ENCODE data around the gene CEP164. TPM values are rescaled to one million over a fixed set of nuclear protein-coding genes. Genes with fewer than 3 reads are reported as not detected.

Gene CEP164
- polyA plus RNA-seq, 1 donor from 2014 or later, result 27.4 TPM

DNA sequence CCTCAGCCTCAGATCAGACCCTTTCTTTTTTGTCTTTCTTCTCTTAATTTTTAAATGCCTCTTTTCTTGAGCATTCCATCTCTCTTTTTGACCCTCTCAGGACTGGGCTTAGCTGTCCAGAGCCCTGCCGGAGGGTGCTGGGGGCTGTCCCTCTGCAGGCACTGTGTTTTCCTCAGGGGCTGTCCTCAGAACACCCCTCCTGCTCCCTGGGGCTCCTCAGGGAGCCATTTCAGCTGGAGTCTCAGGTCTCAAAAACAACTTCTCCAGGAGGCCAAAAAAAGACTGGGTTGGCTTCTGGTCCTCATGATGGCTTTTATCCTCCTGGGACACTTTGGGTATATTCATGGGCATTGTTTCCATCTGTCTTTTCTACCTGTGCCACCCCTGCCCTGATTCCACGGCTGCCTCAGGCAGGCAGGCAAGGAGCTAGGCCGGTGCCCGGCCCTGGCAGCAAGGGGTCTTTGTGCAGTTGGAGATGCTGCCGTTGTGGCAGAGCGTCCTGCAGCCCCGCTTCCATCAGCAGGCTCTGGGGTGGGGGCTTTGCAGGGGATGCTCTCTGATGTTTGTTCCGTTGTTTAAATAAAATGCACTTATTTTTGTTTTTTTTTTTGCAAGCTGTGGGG is 85.1 kb downstream of the CEP164 start:
- no peak for TF ChIP-seq TAF1 (IDR thresholded peaks at IDR 0.05; ENCODE audit: low read depth)
- TF ChIP-seq RAD21 (conservative IDR thresholded peaks at IDR 0.05), result no peak
- TF ChIP-seq EZH2 (IDR thresholded peaks at IDR 0.05; ENCODE audit: borderline replicate concordance, insufficient read depth, low read length, poor library complexity, severe bottlenecking), result no peak
- TF ChIP-seq EP300 (conservative IDR thresholded peaks at IDR 0.05; ENCODE audit: poor library complexity, severe bottlenecking), result no peak
- no peak for TF ChIP-seq CTCF (IDR thresholded peaks at IDR 0.05; ENCODE audit: poor library complexity, severe bottlenecking)
- TF ChIP-seq, protein P1, sequence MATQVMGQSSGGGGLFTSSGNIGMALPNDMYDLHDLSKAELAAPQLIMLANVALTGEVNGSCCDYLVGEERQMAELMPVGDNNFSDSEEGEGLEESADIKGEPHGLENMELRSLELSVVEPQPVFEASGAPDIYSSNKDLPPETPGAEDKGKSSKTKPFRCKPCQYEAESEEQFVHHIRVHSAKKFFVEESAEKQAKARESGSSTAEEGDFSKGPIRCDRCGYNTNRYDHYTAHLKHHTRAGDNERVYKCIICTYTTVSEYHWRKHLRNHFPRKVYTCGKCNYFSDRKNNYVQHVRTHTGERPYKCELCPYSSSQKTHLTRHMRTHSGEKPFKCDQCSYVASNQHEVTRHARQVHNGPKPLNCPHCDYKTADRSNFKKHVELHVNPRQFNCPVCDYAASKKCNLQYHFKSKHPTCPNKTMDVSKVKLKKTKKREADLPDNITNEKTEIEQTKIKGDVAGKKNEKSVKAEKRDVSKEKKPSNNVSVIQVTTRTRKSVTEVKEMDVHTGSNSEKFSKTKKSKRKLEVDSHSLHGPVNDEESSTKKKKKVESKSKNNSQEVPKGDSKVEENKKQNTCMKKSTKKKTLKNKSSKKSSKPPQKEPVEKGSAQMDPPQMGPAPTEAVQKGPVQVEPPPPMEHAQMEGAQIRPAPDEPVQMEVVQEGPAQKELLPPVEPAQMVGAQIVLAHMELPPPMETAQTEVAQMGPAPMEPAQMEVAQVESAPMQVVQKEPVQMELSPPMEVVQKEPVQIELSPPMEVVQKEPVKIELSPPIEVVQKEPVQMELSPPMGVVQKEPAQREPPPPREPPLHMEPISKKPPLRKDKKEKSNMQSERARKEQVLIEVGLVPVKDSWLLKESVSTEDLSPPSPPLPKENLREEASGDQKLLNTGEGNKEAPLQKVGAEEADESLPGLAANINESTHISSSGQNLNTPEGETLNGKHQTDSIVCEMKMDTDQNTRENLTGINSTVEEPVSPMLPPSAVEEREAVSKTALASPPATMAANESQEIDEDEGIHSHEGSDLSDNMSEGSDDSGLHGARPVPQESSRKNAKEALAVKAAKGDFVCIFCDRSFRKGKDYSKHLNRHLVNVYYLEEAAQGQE (IDR thresholded peaks at IDR 0.05; ENCODE audit: borderline replicate concordance), result no peak
- TF ChIP-seq POLR2AphosphoS5 (IDR thresholded peaks at IDR 0.05), result no peak
- TF ChIP-seq MXI1 (conservative IDR thresholded peaks at IDR 0.05; ENCODE audit: poor library complexity, severe bottlenecking), result no peak
- no peak for TF ChIP-seq SMC3 (conservative IDR thresholded peaks at IDR 0.05; ENCODE audit: poor library complexity)
- Histone ChIP-seq H3K9ac (ENCODE audit: low read length) (no peak overlapping the region), H3K9me2 (ENCODE audit: insufficient read depth, low read length) (no peaks in the 10 kb centered on the region), H3K79me2 (replicated peaks; ENCODE audit: insufficient read depth, low read length) (no peaks in the 10 kb centered on the region), H3K9me3 (ENCODE audit: low read length) (no peaks in the 10 kb centered on the region), H3F3A (ENCODE audit: insufficient read depth, low read length, poor library complexity, severe bottlenecking) (no peaks in the 10 kb centered on the region), H3K36me3 (ENCODE audit: insufficient read depth, low read length) (no peaks in the 10 kb centered on the region), H3K4me2 (ENCODE audit: low read length) (no peak overlapping the region), H3K4me3 (ENCODE audit: low read length) (no peak overlapping the region), H3K27me3 (ENCODE audit: insufficient read depth, low read depth, low read length) (no peaks in the 10 kb centered on the region), H4K20me1 (ENCODE audit: insufficient read depth) (no peaks in the 10 kb centered on the region), H3K27ac (ENCODE audit: low read length) (no peak overlapping the region), H2AFZ (ENCODE audit: low read depth, low read length) (no peak overlapping the region)

DNA sequence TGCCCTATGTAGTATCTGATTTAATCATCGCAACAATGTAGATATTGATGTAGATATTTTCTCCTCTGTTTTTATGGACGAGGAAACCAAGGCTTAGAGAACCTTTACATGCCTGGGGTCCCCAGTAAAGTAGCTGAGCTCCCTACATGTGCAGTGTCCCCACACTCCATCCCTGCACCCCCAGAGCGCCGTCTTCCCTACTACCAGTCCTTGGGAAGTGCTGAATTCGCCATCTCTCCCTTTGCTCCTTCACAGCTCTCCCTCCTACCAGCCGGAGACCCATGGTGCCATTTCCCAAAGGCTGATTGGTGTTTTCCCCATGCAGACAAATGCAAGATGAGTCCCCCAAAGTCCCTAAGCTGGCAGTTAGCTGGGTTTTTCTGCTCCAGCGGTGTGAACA is 86.0 kb downstream of the CEP164 start:
- Histone ChIP-seq H4K20me1 (ENCODE audit: insufficient read depth) (no peaks in the 10 kb centered on the region), H3K9ac (ENCODE audit: low read length) (no peak overlapping the region), H3K4me2 (ENCODE audit: low read length) (no peak overlapping the region), H3K27ac (ENCODE audit: low read length) (no peak overlapping the region), H3K79me2 (replicated peaks; ENCODE audit: insufficient read depth, low read length) (no peaks in the 10 kb centered on the region), H3K4me3 (ENCODE audit: low read length) (no peak overlapping the region), H2AFZ (ENCODE audit: low read depth, low read length) (no peak overlapping the region), H3F3A (ENCODE audit: insufficient read depth, low read length, poor library complexity, severe bottlenecking) (no peaks in the 10 kb centered on the region), H3K27me3 (ENCODE audit: insufficient read depth, low read depth, low read length) (no peaks in the 10 kb centered on the region), H3K36me3 (ENCODE audit: insufficient read depth, low read length) (no peaks in the 10 kb centered on the region), H3K9me3 (ENCODE audit: low read length) (no peaks in the 10 kb centered on the region), H3K9me2 (ENCODE audit: insufficient read depth, low read length) (no peaks in the 10 kb centered on the region)
- TF ChIP-seq MXI1 (conservative IDR thresholded peaks at IDR 0.05; ENCODE audit: poor library complexity, severe bottlenecking) (no peak), SMC3 (conservative IDR thresholded peaks at IDR 0.05; ENCODE audit: poor library complexity) (no peak), CTCF (IDR thresholded peaks at IDR 0.05; ENCODE audit: poor library complexity, severe bottlenecking) (no peak), RAD21 (conservative IDR thresholded peaks at IDR 0.05) (no peak), EP300 (conservative IDR thresholded peaks at IDR 0.05; ENCODE audit: poor library complexity, severe bottlenecking) (no peak), EZH2 (IDR thresholded peaks at IDR 0.05; ENCODE audit: borderline replicate concordance, insufficient read depth, low read length, poor library complexity, severe bottlenecking) (no peak), TAF1 (IDR thresholded peaks at IDR 0.05; ENCODE audit: low read depth) (no peak), POLR2AphosphoS5 (IDR thresholded peaks at IDR 0.05) (no peak)
- TF ChIP-seq, protein P1 (IDR thresholded peaks at IDR 0.05; ENCODE audit: borderline replicate concordance), result no peak
